ENCODE results near the gene TRAPPC13.

The TRAPPC13 gene

DNA sequence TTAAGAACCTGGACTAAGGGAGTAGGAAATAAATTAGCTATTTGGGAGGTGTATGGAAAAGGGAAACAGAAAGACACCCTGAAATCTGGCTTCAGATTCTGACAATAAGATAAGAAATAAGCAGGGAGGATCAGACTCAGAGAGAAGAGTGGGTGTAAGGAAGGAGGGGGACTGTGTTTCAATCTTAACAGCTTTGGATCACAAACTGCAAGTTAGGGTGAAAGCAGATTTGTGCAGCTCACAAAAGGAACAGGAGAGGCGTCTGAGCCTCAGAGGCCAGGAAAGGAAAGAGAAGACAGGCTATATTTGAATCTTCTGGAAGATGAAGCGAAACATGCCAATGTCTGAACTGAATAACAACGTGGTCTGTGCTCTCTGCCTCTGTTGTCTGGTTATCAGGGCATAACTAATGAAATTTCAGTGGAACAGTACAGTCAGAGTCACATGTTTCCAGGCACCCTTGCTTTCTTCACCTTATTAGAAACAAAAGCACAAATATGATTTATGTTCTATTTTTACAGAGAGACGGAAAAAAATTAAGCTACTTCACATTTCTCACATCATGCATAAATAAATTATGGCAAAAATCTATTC, 70.4 kb downstream of the TRAPPC13 start:
- H3K9me3 ChIP-seq (ENCODE audit: insufficient read depth, low read length) = no peaks in the 10 kb centered on the region
- H3K4me3 ChIP-seq (ENCODE audit: insufficient read depth, low read length, poor library complexity, severe bottlenecking) = no peak overlapping the region
- H3K9me2 ChIP-seq (replicated peaks; ENCODE audit: insufficient read depth, low read length) = no peaks in the 10 kb centered on the region
- H3K9ac ChIP-seq (ENCODE audit: low read length) = no peak overlapping the region
- no peak overlapping the region for H2AFZ ChIP-seq (ENCODE audit: low read depth, low read length, severe bottlenecking)
- no peak overlapping the region for H3K27ac ChIP-seq (ENCODE audit: low read depth, low read length)
- H3K36me3 ChIP-seq (ENCODE audit: low read length) = peaks cover 4% of the 10 kb centered on the region; the same call in 1 of the 2 replicates
- no peaks in the 10 kb centered on the region for H3F3A ChIP-seq (ENCODE audit: insufficient read depth)
- H3K27me3 ChIP-seq (ENCODE audit: low read length) = no peaks in the 10 kb centered on the region
- no peak overlapping the region for H3K4me2 ChIP-seq (ENCODE audit: low read depth, low read length, poor library complexity, severe bottlenecking)
- H3K79me2 ChIP-seq (ENCODE audit: insufficient read depth, low read length) = no peaks in the 10 kb centered on the region
- no peaks in the 10 kb centered on the region for H4K20me1 ChIP-seq (ENCODE audit: low read depth, low read length)
- no peak for TF ChIP-seq EZH2phosphoT487 (conservative IDR thresholded peaks at IDR 0.05; ENCODE audit: low read length)

DNA sequence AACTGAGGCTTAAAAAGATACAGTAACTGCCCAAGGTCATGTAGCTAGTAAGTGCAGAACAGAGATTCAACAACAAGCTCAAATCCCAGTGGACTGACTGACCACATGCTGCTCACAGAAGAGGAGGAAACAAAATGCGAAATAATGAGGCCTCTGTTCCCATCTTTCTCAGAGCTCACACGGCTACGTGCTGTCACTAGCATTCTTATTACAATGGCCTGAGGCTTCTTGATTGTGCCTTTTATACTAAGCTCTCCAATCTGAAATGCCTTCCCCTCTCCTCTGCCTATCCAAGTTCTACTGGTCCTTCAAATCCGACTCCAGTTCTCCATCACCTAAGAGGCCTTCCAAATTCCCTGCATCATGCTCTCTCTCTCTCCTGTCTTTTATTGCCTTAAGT, 71.1 kb downstream of the TRAPPC13 start:
- H3K4me2 ChIP-seq (ENCODE audit: low read depth, low read length, poor library complexity, severe bottlenecking) = no peak overlapping the region
- H3F3A ChIP-seq (ENCODE audit: insufficient read depth) = no peaks in the 10 kb centered on the region
- H3K27me3 ChIP-seq (ENCODE audit: low read length) = no peaks in the 10 kb centered on the region
- no peak overlapping the region for H3K27ac ChIP-seq (ENCODE audit: low read depth, low read length)
- H4K20me1 ChIP-seq (ENCODE audit: low read depth, low read length) = no peaks in the 10 kb centered on the region
- TF ChIP-seq, protein P1, sequence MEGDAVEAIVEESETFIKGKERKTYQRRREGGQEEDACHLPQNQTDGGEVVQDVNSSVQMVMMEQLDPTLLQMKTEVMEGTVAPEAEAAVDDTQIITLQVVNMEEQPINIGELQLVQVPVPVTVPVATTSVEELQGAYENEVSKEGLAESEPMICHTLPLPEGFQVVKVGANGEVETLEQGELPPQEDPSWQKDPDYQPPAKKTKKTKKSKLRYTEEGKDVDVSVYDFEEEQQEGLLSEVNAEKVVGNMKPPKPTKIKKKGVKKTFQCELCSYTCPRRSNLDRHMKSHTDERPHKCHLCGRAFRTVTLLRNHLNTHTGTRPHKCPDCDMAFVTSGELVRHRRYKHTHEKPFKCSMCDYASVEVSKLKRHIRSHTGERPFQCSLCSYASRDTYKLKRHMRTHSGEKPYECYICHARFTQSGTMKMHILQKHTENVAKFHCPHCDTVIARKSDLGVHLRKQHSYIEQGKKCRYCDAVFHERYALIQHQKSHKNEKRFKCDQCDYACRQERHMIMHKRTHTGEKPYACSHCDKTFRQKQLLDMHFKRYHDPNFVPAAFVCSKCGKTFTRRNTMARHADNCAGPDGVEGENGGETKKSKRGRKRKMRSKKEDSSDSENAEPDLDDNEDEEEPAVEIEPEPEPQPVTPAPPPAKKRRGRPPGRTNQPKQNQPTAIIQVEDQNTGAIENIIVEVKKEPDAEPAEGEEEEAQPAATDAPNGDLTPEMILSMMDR (IDR thresholded peaks at IDR 0.05; ENCODE audit: insufficient read depth, low read length, poor library complexity, severe bottlenecking) = no peak
- no peak for TF ChIP-seq EZH2phosphoT487 (conservative IDR thresholded peaks at IDR 0.05; ENCODE audit: low read length)
- no peaks in the 10 kb centered on the region for H3K9me3 ChIP-seq (ENCODE audit: insufficient read depth, low read length)
- H3K9ac ChIP-seq (ENCODE audit: low read length) = no peak overlapping the region
- H3K4me3 ChIP-seq (ENCODE audit: insufficient read depth, low read length, poor library complexity, severe bottlenecking) = no peak overlapping the region
- no peak overlapping the region for H2AFZ ChIP-seq (ENCODE audit: low read depth, low read length, severe bottlenecking)
- no peaks in the 10 kb centered on the region for H3K9me2 ChIP-seq (replicated peaks; ENCODE audit: insufficient read depth, low read length)
- peaks cover 4% of the 10 kb centered on the region; the same call in 1 of the 2 replicates for H3K36me3 ChIP-seq (ENCODE audit: low read length)
- H3K79me2 ChIP-seq (ENCODE audit: insufficient read depth, low read length) = no peaks in the 10 kb centered on the region

DNA sequence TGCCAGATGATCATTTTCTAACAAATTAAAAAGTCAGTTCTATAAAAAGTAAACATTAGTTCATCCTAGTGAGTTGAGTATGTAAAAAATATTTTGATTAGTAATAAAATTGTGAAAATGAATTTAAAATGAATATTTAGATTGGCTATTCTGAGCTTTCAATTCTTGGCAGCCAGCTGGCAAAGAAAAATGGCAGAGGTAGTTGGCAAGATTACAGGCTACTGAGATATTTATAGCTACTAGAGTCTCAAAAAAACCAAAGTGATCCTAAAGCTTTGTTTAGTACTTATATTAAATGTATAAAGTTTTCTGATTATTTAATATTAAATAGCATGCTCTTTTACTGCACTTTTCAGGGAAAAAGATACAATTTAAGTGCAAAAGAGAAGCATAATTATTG, 72.1 kb downstream of the TRAPPC13 start:
- H3K9ac ChIP-seq (ENCODE audit: low read length) = no peak overlapping the region
- no peaks in the 10 kb centered on the region for H3K9me2 ChIP-seq (replicated peaks; ENCODE audit: insufficient read depth, low read length)
- no peaks in the 10 kb centered on the region for H3F3A ChIP-seq (ENCODE audit: insufficient read depth)
- H2AFZ ChIP-seq (ENCODE audit: low read depth, low read length, severe bottlenecking) = no peak overlapping the region
- H3K79me2 ChIP-seq (ENCODE audit: insufficient read depth, low read length) = no peaks in the 10 kb centered on the region
- H3K27ac ChIP-seq (ENCODE audit: low read depth, low read length) = no peak overlapping the region
- H3K4me3 ChIP-seq (ENCODE audit: insufficient read depth, low read length, poor library complexity, severe bottlenecking) = no peak overlapping the region
- no peaks in the 10 kb centered on the region for H3K27me3 ChIP-seq (ENCODE audit: low read length)
- TF ChIP-seq, protein P1 (IDR thresholded peaks at IDR 0.05; ENCODE audit: insufficient read depth, low read length, poor library complexity, severe bottlenecking) = no peak
- TF ChIP-seq EZH2phosphoT487 (conservative IDR thresholded peaks at IDR 0.05; ENCODE audit: low read length) = no peak
- peaks cover 4% of the 10 kb centered on the region; the same call in 1 of the 2 replicates for H3K36me3 ChIP-seq (ENCODE audit: low read length)
- H4K20me1 ChIP-seq (ENCODE audit: low read depth, low read length) = no peaks in the 10 kb centered on the region
- H3K4me2 ChIP-seq (ENCODE audit: low read depth, low read length, poor library complexity, severe bottlenecking) = no peak overlapping the region
- H3K9me3 ChIP-seq (ENCODE audit: insufficient read depth, low read length) = no peaks in the 10 kb centered on the region

DNA sequence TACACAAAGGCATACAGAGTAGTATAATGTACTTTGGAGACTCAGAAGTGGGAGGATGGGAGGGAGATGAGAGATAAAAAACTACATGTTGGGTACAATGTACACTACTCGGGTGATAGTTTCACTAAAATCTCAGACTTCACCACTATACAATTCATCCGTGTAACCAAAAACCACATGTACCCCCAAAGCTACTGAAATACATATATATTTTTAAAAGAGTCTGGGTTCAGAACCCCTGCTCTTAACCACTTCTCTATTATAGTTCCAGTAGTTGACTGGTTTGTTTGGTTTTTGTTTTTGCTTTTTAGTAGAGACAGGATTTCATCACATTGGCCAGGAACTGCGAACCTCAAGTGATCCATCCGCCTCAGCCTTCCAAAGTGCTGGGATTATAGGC, 74.5 kb downstream of the TRAPPC13 start:
- TF ChIP-seq EZH2phosphoT487 (conservative IDR thresholded peaks at IDR 0.05; ENCODE audit: low read length) = no peak
- TF ChIP-seq, protein P1 (IDR thresholded peaks at IDR 0.05; ENCODE audit: insufficient read depth, low read length, poor library complexity, severe bottlenecking) = no peak
- no peaks in the 10 kb centered on the region for H3K9me2 ChIP-seq (replicated peaks; ENCODE audit: insufficient read depth, low read length)
- no peaks in the 10 kb centered on the region for H4K20me1 ChIP-seq (ENCODE audit: low read depth, low read length)
- H3K36me3 ChIP-seq (ENCODE audit: low read length) = peaks cover 4% of the 10 kb centered on the region; the same call in 1 of the 2 replicates
- no peak overlapping the region for H3K4me3 ChIP-seq (ENCODE audit: insufficient read depth, low read length, poor library complexity, severe bottlenecking)
- H2AFZ ChIP-seq (ENCODE audit: low read depth, low read length, severe bottlenecking) = no peak overlapping the region
- H3F3A ChIP-seq (ENCODE audit: insufficient read depth) = no peaks in the 10 kb centered on the region
- no peaks in the 10 kb centered on the region for H3K79me2 ChIP-seq (ENCODE audit: insufficient read depth, low read length)
- H3K4me2 ChIP-seq (ENCODE audit: low read depth, low read length, poor library complexity, severe bottlenecking) = no peak overlapping the region
- no peaks in the 10 kb centered on the region for H3K9me3 ChIP-seq (ENCODE audit: insufficient read depth, low read length)
- no peak overlapping the region for H3K27ac ChIP-seq (ENCODE audit: low read depth, low read length)
- H3K27me3 ChIP-seq (ENCODE audit: low read length) = no peaks in the 10 kb centered on the region
- no peak overlapping the region for H3K9ac ChIP-seq (ENCODE audit: low read length)
